Cardiac muscle cell (in vitro differentiated cells and primary cell): ENCODE data around the gene CLMN. TPM values are rescaled to one million over a fixed set of nuclear protein-coding genes. Genes with fewer than 3 reads are reported as not detected.

Experiments
- DNase-seq, 2 donors: peaks; one replicate each; pipeline versions ENCODE4 v3.0.0 to v3.0.0-alpha.2; 2010 to 2017; ENCODE audit warnings: low read depth in 1 of 2, low spot score in 1 of 2
- H3K27ac ChIP-seq: fragments of 200-600 bp; sonication (generic); 2 replicates; pipeline ENCODE4 v1.5.1; 2016
- H3K27me3 ChIP-seq: fragments of 200-600 bp; sonication (generic); 2 replicates; pipeline ENCODE4 v1.6.0; 2016; ENCODE audit warnings: control low read depth
- H3K36me3 ChIP-seq: fragments of 200-600 bp; sonication (generic); 2 replicates; pipeline ENCODE4 v1.5.1; 2016; ENCODE audit warnings: control low read depth
- H3K4me1 ChIP-seq: fragments of 200-600 bp; sonication (generic); 2 replicates; pipeline ENCODE4 v1.8.1; 2017; ENCODE audit warnings: low read depth, mild to moderate bottlenecking, mixed run types
- H3K4me3 ChIP-seq: fragments of 200-600 bp; sonication (generic); 2 replicates; pipeline ENCODE4 v1.5.1; 2016; ENCODE audit warnings: mild to moderate bottlenecking
- H3K9me3 ChIP-seq: fragments of 200-600 bp; sonication (generic); 2 replicates; pipeline ENCODE4 v1.5.1; 2017; ENCODE audit warnings: low read depth, mild to moderate bottlenecking, control low read depth
- CTCF ChIP-seq: IDR thresholded peaks from 2 replicates; pipeline ENCODE4 v1.5.1; 2012; ENCODE audit warnings: low read depth, mild to moderate bottlenecking, low read length
- polyA plus RNA-seq: library from polyadenylated mRNA; unstranded; fragments of >200 nt; fragmentation: Nextera tagmentation; extraction: Ambion mirVana; gene quantifications from 2 replicates; pipeline ENCODE4 v1.2.1, GENCODE V29; 2016
- total RNA-seq: library from RNA; depleted of rRNA; stranded (reverse); fragments of >200 nt; gene quantifications from 2 replicates; pipeline ENCODE4 v1.2.3, GENCODE V29; 2016

The CLMN gene
- total and polyA plus RNA-seq, 2 experiments from 2014 or later: 0.98 to 1.3 TPM

DNA sequence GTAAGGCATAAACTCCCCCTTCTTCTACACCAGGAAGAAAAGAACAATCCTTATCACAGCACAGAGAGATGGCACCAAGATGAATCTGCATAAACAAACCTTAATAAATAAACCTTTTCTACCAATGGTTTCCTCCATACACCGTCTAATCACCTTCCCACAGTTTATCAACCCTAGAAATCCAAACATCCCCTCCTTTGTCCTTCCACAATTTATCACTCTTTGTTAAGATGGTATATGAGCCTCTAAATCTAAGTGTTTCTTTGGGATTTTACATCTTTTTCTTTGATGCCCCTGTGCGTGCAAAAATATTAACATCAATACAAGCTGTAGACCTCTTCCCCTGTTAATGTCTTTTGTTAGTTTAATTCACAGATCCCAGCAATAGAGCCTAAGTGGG is 174.9 kb downstream of the CLMN start:
- Histone ChIP-seq H3K4me3 (no peak overlapping the region), H3K4me1 (peaks cover 8% of the 10 kb centered on the region)
- no peak for DNase-seq

DNA sequence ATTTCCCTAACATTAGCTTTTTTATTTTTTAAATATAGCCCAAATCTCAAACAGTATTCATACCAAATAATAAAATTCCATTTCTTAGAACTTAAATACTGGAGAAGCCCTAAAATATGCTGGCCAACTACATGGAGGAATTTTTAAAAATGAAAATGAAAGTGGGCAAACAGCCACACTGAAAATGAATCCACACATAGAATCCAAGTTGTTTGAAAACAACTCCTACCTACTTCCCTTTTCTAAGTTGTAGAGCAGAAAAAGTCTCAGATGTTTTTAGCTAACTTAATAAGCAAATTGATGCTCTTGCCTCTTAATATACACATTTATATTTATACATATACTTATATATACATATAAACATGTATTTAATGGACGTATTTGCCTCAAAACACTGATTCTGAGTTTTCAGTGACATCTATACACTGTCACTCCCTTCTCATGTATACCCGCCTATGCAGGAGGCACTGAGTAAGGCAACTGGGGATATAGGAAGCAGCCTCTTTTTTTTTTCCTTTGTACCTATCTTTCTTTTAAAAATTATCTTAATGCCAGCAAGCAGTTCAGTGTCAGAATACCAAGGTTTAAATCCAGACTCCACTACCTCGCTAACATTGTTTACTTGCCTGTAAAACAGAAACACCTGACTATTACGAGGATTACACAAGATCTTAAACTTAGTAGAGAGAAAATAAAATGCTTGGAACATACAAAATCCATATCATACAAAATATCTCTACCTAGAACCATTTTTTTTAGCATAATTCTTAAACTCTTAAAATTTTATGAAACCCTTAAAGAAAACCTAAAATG is 175.7 kb downstream of the CLMN start:
- peak in 1 of 2 donors; percentile 30 for DNase-seq
- Histone ChIP-seq H3K36me3 (no peaks in the 10 kb centered on the region), H3K27ac (no peak overlapping the region), H3K27me3 (no peaks in the 10 kb centered on the region), H3K4me3 (no peak overlapping the region), H3K4me1 (peaks cover 7% of the 10 kb centered on the region), H3K9me3 (no peaks in the 10 kb centered on the region)
- no peak for TF ChIP-seq CTCF

More for the DNA sequence above, 174.9 kb downstream of the CLMN start:
- Histone ChIP-seq H3K27me3 (no peaks in the 10 kb centered on the region), H3K36me3 (no peaks in the 10 kb centered on the region), H3K27ac (no peak overlapping the region), H3K9me3 (no peaks in the 10 kb centered on the region)
- no peak for TF ChIP-seq CTCF

GRCh38 chr14:95142208-95142607 is 177.5 kb downstream of the CLMN start:
- no peak overlapping the region for H3K4me3 ChIP-seq
- TF ChIP-seq CTCF: no peak

GRCh38 chr14:95141684-95142083 is 178.0 kb downstream of the CLMN start:
- Histone ChIP-seq H3K9me3 (no peaks in the 10 kb centered on the region), H3K27ac (no peak overlapping the region), H3K4me1 (no peaks in the 10 kb centered on the region), H3K4me3 (no peak overlapping the region), H3K27me3 (no peaks in the 10 kb centered on the region), H3K36me3 (no peaks in the 10 kb centered on the region)
- TF ChIP-seq CTCF: no peak
- DNase-seq: no peak

More at GRCh38 chr14:95142208-95142607, 177.5 kb downstream of the CLMN start:
- H3K27me3 ChIP-seq: no peaks in the 10 kb centered on the region
- no peak overlapping the region for H3K27ac ChIP-seq
- DNase-seq: no peak
- H3K9me3 ChIP-seq: no peaks in the 10 kb centered on the region
- no peaks in the 10 kb centered on the region for H3K36me3 ChIP-seq
- H3K4me1 ChIP-seq: no peaks in the 10 kb centered on the region

GRCh38 chr14:95140060-95140858 is 179.4 kb downstream of the CLMN start:
- DNase-seq: peak in 1 of 2 donors; percentile 51
- H3K4me1 ChIP-seq: no peaks in the 10 kb centered on the region
- H3K9me3 ChIP-seq: no peaks in the 10 kb centered on the region
- TF ChIP-seq CTCF: no peak
- no peaks in the 10 kb centered on the region for H3K36me3 ChIP-seq
- no peak overlapping the region for H3K27ac ChIP-seq
- H3K4me3 ChIP-seq: no peak overlapping the region
- no peaks in the 10 kb centered on the region for H3K27me3 ChIP-seq
